Heart right ventricle (tissue), 16 donors: ENCODE data around the gene CACNG3. TPM values are rescaled to one million over a fixed set of nuclear protein-coding genes. Genes with fewer than 3 reads are reported as not detected.
"Not testable (repeated sequence)": the region's sequence is repeated elsewhere in the genome, so short reads cannot be mapped to it uniquely, and the experiment has no call there.

ENCODE experiments used
- ATAC-seq, 8 donors: fragments of 200-7000 bp; cut with Tn5 transposase; one replicate each; pipeline ENCODE4 v1.9.1; 2020; ENCODE audit warnings: mild to moderate bottlenecking in 8 of 8, moderate library complexity in 8 of 8, moderate number of reproducible peaks in 1 of 8
- DNase-seq, 2 donors: peaks; one replicate each; pipeline ENCODE4 v3.0.0-alpha.2; 2020
- H3K27ac ChIP-seq, 10 donors: fragments of 200-600 bp; sonication (generic) in 2 of 10; one replicate each; pipeline versions ENCODE4 v1.5.0 to v1.8.0; 2020 to 2022; ENCODE audit warnings: mild to moderate bottlenecking in 3 of 10
- H3K27me3 ChIP-seq, 7 donors: fragments of 200-600 bp; one replicate each; pipeline ENCODE4 v1.8.0; 2021 to 2022; ENCODE audit warnings: mild to moderate bottlenecking in 2 of 7
- H3K36me3 ChIP-seq, 9 donors: fragments of 200-600 bp; sonication (generic) in 1 of 9; one replicate each; pipeline versions ENCODE4 v1.5.0 to v1.8.0; 2020 to 2022; ENCODE audit warnings: mild to moderate bottlenecking in 2 of 9
- H3K4me1 ChIP-seq, 9 donors: fragments of 200-600 bp; sonication (generic) in 1 of 9; one replicate each; pipeline versions ENCODE4 v1.5.0 to v1.8.0; 2020 to 2022; ENCODE audit warnings: mild to moderate bottlenecking in 4 of 9
- H3K4me3 ChIP-seq, 10 donors: fragments of 200-600 bp; sonication (generic) in 2 of 10; one replicate each; pipeline versions ENCODE4 v1.5.0 to v1.8.0; 2020 to 2022; ENCODE audit warnings: mild to moderate bottlenecking in 7 of 10, moderate library complexity in 2 of 10
- H3K9me3 ChIP-seq, 11 donors: fragments of 200-600 bp in 10 of 11; sonication (generic) in 2 of 11; one replicate each; pipeline versions ENCODE4 v1.5.0 to v1.8.0; 2013 to 2022; ENCODE audit warnings: mild to moderate bottlenecking in 2 of 11, control low read depth in 1 of 11, moderate library complexity in 1 of 11
- WGBS, 2 donors: extraction: QIAGEN DNeasy Blood & Tissue Kit; methylation state at CpG; one replicate each; pipeline ENCODE4 v1.1.7; 2013; ENCODE audit warnings: inconsistent platforms in 1 of 2; 5-methylcytosine and 5-hydroxymethylcytosine counted together
- intact Hi-C, 10 donors: fragments of 100-400 bp; cut with DNase I; formaldehyde crosslinking; loops; one replicate each; pipeline versions ENCODE4 v1.11.1 to v1.14.2; 2022
- polyA plus RNA-seq, 2 donors: library from polyadenylated mRNA; stranded (reverse); fragments of 200-250 nt; gene quantifications; one replicate each; pipeline ENCODE4 v1.2.3, GENCODE V29; 2013
- total RNA-seq, 10 donors: library from RNA; stranded (reverse); fragmentation: NEBNext Ultra II Directional in 3 of 10; extraction: Animal tissue kit (Norgen Biotek cat#: 25700) in 3 of 10; gene quantifications; one replicate each; pipeline versions ENCODE4 v1.2.1 to v1.2.4, GENCODE V29; 2021 to 2023
- TF ChIP-seq, protein P1 (sequence below), 9 donors: fragments of 200-600 bp; sonication (generic) in 2 of 9; IDR thresholded peaks; one replicate each; pipeline versions ENCODE4 v1.5.0 to v1.8.0; 2021 to 2022; ENCODE audit warnings: antibody characterized with exemption in 9 of 9, mild to moderate bottlenecking in 5 of 9, moderate library complexity in 1 of 9
- donor health status: Arrhythmogenic right ventricular cardiomyopathy.
- donor health status: ischemic (EF 13 %, LVEDD 7.1; RV severe dilation, severe dysfunction).
- donor health status: healthy with polysubstance abuse.
- donor health status: DM: no; HTN: yes; CAD: no.
- donor health status: DM: no; HTN: no; CAD: no.
- donor health status: ischemic (EF 25% LVEDD 6.9; RV normal size, moderate dysfunction).
- donor health status: ischemic (EF 25% LVEDD 5.7; RV mildly dilated, moderate dysfunction).
- donor health status: healthy.
- donor health status: DM: yes; HTN: yes; CAD: no.
- donor health status: Ischemic cardiomyopathy.
- donor health status: ischemic (EF 35%, LVEDD 5.7; RV mildly dilated, moderate dysfunction).
- donor health status: nonischemic (EF 11% LVEDD 7.7; RV severe dilation, severe dysfunction).
- donor health status: DM: yes; HTN: yes; CAD: no.
- donor health status: PGD.
- donor health status: ischemic (EF 29% LVEDD 5.4; RV normal size, mild dysfunction).
- donor health status: nonischemic (EF 23%, LVEDD 6.1; RV moderate dilation, normal function).

CACNG3 gene
- total and polyA plus RNA-seq, 12 donors, result not detected

DNA sequence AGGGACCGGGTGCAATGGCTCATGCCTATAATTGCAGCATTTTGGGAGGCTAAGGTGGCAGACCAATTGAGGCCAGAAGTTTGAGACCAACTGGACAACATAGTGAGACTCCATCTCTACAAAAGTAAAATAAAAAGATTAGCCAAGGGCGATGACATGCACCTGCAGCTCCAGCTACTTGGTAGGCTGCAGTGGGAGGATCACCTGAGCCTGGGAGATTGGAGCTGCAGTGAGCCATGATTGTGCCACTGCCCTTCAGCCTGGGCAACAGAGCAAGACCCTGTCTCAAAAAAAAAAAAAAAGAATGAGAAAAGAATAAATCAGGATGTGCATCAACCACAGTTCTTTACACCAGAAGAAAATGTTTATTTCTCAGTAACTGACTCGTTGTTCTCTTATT, 76.0 kb downstream of the CACNG3 start:
- no peak overlapping the region for H3K27ac ChIP-seq
- peaks cover 0 to 16% (median 0%) of the 10 kb centered on the region in 11 donors for H3K9me3 ChIP-seq
- 69 to 82% methylated on average over 3 of the region's 3 CpGs for WGBS, 2 donors
- H3K4me1 ChIP-seq, result no peaks in the 10 kb centered on the region
- no peaks in the 10 kb centered on the region for H3K36me3 ChIP-seq
- H3K27me3 ChIP-seq, result peaks cover 0 to 4% (median 0%) of the 10 kb centered on the region in 7 donors
- no peak for ATAC-seq
- TF ChIP-seq, protein P1, sequence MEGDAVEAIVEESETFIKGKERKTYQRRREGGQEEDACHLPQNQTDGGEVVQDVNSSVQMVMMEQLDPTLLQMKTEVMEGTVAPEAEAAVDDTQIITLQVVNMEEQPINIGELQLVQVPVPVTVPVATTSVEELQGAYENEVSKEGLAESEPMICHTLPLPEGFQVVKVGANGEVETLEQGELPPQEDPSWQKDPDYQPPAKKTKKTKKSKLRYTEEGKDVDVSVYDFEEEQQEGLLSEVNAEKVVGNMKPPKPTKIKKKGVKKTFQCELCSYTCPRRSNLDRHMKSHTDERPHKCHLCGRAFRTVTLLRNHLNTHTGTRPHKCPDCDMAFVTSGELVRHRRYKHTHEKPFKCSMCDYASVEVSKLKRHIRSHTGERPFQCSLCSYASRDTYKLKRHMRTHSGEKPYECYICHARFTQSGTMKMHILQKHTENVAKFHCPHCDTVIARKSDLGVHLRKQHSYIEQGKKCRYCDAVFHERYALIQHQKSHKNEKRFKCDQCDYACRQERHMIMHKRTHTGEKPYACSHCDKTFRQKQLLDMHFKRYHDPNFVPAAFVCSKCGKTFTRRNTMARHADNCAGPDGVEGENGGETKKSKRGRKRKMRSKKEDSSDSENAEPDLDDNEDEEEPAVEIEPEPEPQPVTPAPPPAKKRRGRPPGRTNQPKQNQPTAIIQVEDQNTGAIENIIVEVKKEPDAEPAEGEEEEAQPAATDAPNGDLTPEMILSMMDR (IDR thresholded peaks at IDR 0.05), result no peak
- H3K4me3 ChIP-seq, result no peak overlapping the region
- DNase-seq, result no peak
- intact Hi-C loops, result no loop called here

DNA sequence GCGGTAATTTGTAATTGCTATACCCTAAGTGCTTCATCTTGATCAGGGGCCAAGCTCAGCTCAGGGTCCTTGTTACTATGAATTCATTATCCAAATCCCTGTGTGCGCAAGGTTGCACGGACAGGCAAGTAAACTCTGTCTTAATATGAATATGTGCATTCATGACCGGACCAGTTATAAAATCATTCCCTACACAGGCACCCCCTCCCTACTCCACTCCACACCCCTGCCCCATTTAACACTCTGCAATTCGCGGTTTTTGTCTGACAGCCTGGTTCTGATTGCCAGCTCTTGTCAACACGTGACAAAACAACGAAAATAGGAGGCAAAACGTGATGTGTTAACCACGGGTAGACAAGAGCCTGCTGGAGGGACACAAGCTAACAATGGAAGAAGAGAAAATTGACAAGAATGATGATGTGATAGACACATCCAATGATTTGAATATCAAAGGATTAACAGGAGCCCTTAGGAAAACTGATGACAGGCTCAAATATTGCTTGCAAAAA, 76.5 kb downstream of the CACNG3 start:
- no peak overlapping the region for H3K27ac ChIP-seq
- no peak for ATAC-seq
- no peaks in the 10 kb centered on the region for H3K36me3 ChIP-seq
- no peak overlapping the region for H3K4me3 ChIP-seq
- TF ChIP-seq, protein P1 (IDR thresholded peaks at IDR 0.05), result no peak
- no peak for DNase-seq
- intact Hi-C loops, result no loop called here
- peaks cover 0 to 4% (median 0%) of the 10 kb centered on the region in 7 donors for H3K27me3 ChIP-seq
- peaks cover 0 to 17% (median 0%) of the 10 kb centered on the region in 11 donors for H3K9me3 ChIP-seq
- H3K4me1 ChIP-seq, result no peaks in the 10 kb centered on the region
- WGBS, 2 donors, result 59 to 61% methylated on average over 10 of the region's 10 CpGs

DNA sequence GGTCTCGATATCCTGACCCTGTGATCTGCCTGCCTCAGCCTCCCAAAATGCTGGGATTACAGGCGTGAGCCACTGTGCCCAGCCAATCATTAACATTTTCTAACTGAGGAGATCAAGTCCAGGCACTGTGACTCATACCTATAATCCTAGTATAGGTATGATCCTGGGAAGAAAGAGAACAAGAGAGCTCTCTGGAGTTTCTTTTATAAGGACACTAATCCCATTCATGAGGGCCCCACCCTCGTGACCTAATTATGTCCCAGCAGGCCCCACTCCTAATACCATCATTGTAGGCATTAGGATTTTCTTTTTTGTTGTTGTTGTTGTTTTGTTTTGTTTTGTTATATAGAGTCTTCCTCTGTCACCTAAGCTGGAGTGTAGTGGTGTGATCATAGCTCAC, 80.4 kb downstream of the CACNG3 start:
- intact Hi-C loops, result no loop called here
- ATAC-seq (no peak), DNase-seq (no peak)
- TF ChIP-seq, protein P1 (IDR thresholded peaks at IDR 0.05), result no peak
- Histone ChIP-seq H3K27me3 (peaks cover 0 to 4% (median 0%) of the 10 kb centered on the region in 7 donors), H3K9me3 (peaks cover 0 to 17% (median 0%) of the 10 kb centered on the region in 11 donors), H3K4me1 (no peaks in the 10 kb centered on the region), H3K4me3 (no peak overlapping the region), H3K27ac (no peak overlapping the region), H3K36me3 (no peaks in the 10 kb centered on the region)
- WGBS, 2 donors, result 84 to 90% methylated on average over 3 of the region's 3 CpGs

DNA sequence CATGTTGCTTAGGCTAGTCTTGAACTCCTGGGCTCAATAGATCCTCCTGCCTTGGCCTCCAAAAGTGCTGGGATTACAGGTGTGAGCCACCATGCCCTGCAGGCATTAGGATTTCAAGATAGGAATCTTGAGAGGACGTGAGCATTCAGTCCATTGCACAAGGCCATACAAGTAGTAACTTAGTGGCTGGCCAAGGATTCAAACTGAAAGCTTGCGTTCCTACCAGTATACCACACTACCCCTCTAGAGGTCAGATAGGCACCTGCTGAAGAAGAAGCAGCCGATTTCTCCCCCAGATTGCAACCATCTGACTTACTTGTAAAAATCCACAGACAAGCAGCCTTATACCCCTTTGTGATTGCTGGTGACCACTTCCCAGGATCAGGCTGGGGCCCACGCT, 80.9 kb downstream of the CACNG3 start:
- TF ChIP-seq, protein P1 (IDR thresholded peaks at IDR 0.05), result no peak
- Histone ChIP-seq H3K4me3 (no peak overlapping the region), H3K27ac (no peak overlapping the region), H3K27me3 (peaks cover 0 to 4% (median 0%) of the 10 kb centered on the region in 7 donors), H3K36me3 (no peaks in the 10 kb centered on the region), H3K4me1 (no peaks in the 10 kb centered on the region), H3K9me3 (peaks cover 0 to 17% (median 0%) of the 10 kb centered on the region in 11 donors)
- intact Hi-C loops, result no loop called here
- no peak for DNase-seq
- WGBS, 2 donors, result 69 to 78% methylated on average over 4 of the region's 4 CpGs
- no peak for ATAC-seq

DNA sequence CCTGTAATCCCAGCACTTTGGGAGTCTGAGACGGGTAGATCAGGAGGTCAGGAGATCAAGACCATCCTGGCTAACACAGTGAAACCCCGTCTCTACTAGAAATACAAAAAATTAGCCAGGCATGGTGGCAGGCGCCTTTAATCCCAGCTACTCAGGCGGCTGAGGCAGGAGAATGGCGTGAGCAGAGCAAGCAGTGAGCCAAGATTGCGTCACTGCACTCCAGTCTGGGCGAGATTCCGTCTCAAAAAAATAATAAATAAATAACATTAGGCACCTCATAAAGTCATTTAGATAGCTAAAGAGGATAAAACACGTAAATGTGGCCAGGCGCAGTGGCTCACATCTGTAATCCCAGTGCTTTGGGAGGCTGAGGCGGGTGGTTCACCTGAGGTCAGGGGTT, 87.7 kb downstream of the CACNG3 start:
- H3K4me3 ChIP-seq, H3K9me3 ChIP-seq, intact Hi-C loops, H3K27ac ChIP-seq, ATAC-seq, H3K36me3 ChIP-seq, H3K4me1 ChIP-seq, DNase-seq: not testable (repeated sequence)
- WGBS, 2 donors, result 85 to 87% methylated on average over 11 of the region's 11 CpGs
- peaks cover 0 to 19% (median 5%) of the 10 kb centered on the region in 7 donors for H3K27me3 ChIP-seq
